Measurements from ENCODE around the gene PASK. TPM values are rescaled to one million over a fixed set of nuclear protein-coding genes. Genes with fewer than 3 reads are reported as not detected.
A peak's percentile ranks its signal among the peaks of the same experiment; 100 is the strongest.

Gene PASK
- polyA plus RNA-seq, 3 donors = 0.56 to 4.3 (median 0.70) TPM

DNA sequence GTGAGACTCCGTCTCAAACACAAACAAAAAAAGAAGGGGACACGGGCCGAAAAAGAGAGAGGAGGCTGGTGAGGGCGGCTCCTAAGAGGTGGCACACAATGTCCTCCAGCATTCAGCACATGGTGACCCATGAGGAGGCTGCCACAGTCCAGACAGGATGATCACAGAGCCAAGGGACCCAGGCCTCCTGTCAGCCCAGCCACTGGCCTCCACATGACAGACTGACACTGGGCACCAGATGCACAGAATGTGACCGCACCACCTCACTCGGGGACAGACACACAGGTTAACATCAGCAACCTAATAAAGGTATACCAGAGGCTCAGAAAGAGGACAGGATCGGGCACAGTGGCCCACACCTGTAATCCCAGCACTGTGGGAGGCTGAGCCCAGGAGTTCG lies 21.0 kb downstream of the PASK start:
- 87% methylated on average over 8 of the region's 8 CpGs for WGBS (ENCODE audit: insufficient coverage)
- peak overlapping the region in 1 of 7 donors; percentile 69 for H3K27ac Mint-ChIP-seq
- no peak overlapping the region for H3K4me3 Mint-ChIP-seq
- H3K36me3 ChIP-seq (replicated peaks in 1 of 2; ENCODE audit: control insufficient read depth in 1 of 2, insufficient read depth in 2 of 2, low read length in 2 of 2) = peaks cover 3 to 11% of the 10 kb centered on the region in 2 donors
- H3K4me3 ChIP-seq (replicated peaks in 1 of 3; ENCODE audit: low read depth in 2 of 3, low read length in 3 of 3) = no peak overlapping the region
- no peak overlapping the region for H3K27ac ChIP-seq (ENCODE audit: low read depth in 1 of 2, low read length in 2 of 2)
- H4K20me1 ChIP-seq (ENCODE audit: insufficient read depth, low read length) = no peaks in the 10 kb centered on the region
- H3K9me3 ChIP-seq (replicated peaks in 1 of 2; ENCODE audit: control insufficient read depth in 1 of 2, insufficient read depth in 1 of 2, low read length in 2 of 2) = no peaks in the 10 kb centered on the region
- TF ChIP-seq, protein P1, sequence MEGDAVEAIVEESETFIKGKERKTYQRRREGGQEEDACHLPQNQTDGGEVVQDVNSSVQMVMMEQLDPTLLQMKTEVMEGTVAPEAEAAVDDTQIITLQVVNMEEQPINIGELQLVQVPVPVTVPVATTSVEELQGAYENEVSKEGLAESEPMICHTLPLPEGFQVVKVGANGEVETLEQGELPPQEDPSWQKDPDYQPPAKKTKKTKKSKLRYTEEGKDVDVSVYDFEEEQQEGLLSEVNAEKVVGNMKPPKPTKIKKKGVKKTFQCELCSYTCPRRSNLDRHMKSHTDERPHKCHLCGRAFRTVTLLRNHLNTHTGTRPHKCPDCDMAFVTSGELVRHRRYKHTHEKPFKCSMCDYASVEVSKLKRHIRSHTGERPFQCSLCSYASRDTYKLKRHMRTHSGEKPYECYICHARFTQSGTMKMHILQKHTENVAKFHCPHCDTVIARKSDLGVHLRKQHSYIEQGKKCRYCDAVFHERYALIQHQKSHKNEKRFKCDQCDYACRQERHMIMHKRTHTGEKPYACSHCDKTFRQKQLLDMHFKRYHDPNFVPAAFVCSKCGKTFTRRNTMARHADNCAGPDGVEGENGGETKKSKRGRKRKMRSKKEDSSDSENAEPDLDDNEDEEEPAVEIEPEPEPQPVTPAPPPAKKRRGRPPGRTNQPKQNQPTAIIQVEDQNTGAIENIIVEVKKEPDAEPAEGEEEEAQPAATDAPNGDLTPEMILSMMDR (IDR thresholded peaks at IDR 0.05) = no peak
- H3K79me2 ChIP-seq (ENCODE audit: insufficient read depth, low read length) = no peaks in the 10 kb centered on the region
- H2AFZ ChIP-seq (ENCODE audit: insufficient read depth, low read depth, low read length, poor library complexity, severe bottlenecking) = no peak overlapping the region
- H3K9ac ChIP-seq (ENCODE audit: insufficient read depth, low read length, poor library complexity, severe bottlenecking) = no peak overlapping the region
- H3K4me1 ChIP-seq (ENCODE audit: control insufficient read depth in 1 of 2, insufficient read depth in 2 of 2, low read length in 2 of 2) = no peaks in the 10 kb centered on the region
- H3K9me3 Mint-ChIP-seq = no peaks in the 10 kb centered on the region
- no peaks in the 10 kb centered on the region for H3K27me3 Mint-ChIP-seq (ENCODE audit: low read depth in 3 of 3)
- H3K36me3 Mint-ChIP-seq = peaks cover 13 to 32% of the 10 kb centered on the region in 2 donors
- peaks cover 8% of the 10 kb centered on the region for H3K4me1 Mint-ChIP-seq
- DNase-seq = no peak
- H3K4me2 ChIP-seq (replicated peaks; ENCODE audit: extremely low read depth, low read length, poor library complexity, severe bottlenecking) = no peak overlapping the region
- no peaks in the 10 kb centered on the region for H3K27me3 ChIP-seq (ENCODE audit: control insufficient read depth in 2 of 2, insufficient read depth in 2 of 2, low read length in 2 of 2)
- intact Hi-C loops (cut with micrococcal nuclease) = no loop called here

DNA sequence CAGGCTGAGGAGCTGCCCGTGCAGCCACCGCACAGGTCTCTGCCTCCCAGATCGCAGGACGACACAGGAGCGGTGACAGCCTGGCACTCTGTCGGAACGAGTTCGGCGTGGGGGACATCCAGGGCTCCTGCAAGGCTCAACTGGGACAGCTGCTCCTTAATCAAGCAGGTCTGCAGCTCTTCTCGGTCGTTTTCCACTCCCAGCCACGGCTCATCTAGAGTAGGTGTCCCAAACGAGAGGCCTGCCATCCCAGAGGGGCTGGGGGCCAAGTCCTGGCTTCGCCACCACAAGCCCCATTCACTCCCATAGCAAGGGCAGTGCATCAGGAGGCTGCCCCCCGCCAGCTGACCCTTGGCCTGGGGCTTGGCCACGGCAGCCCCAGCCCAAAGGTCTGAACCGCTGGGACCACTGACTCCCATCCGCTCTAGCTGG lies 22.5 kb downstream of the PASK start:
- H3K27me3 ChIP-seq (ENCODE audit: control insufficient read depth in 2 of 2, insufficient read depth in 2 of 2, low read length in 2 of 2) = no peaks in the 10 kb centered on the region
- Mint-ChIP-seq H3K27ac (no peak overlapping the region), H3K27me3 (ENCODE audit: low read depth in 3 of 3) (peaks cover 0 to 1% (median 0%) of the 10 kb centered on the region in 3 donors), H3K4me3 (no peak overlapping the region), H3K36me3 (peaks cover 16 to 35% of the 10 kb centered on the region in 2 donors), H3K9me3 (no peaks in the 10 kb centered on the region), H3K4me1 (peaks cover 8% of the 10 kb centered on the region)
- no peak overlapping the region for H2AFZ ChIP-seq (ENCODE audit: insufficient read depth, low read depth, low read length, poor library complexity, severe bottlenecking)
- WGBS (ENCODE audit: insufficient coverage) = 96% methylated on average over 17 of the region's 18 CpGs
- H3K79me2 ChIP-seq (ENCODE audit: insufficient read depth, low read length) = no peaks in the 10 kb centered on the region
- H3K36me3 ChIP-seq (replicated peaks in 1 of 2; ENCODE audit: control insufficient read depth in 1 of 2, insufficient read depth in 2 of 2, low read length in 2 of 2) = peaks cover 6 to 14% of the 10 kb centered on the region in 2 donors
- H3K4me2 ChIP-seq (replicated peaks; ENCODE audit: extremely low read depth, low read length, poor library complexity, severe bottlenecking) = no peak overlapping the region
- H3K27ac ChIP-seq (ENCODE audit: low read depth in 1 of 2, low read length in 2 of 2) = no peak overlapping the region
- DNase-seq = no peak
- no peak overlapping the region for H3K4me3 ChIP-seq (replicated peaks in 1 of 3; ENCODE audit: low read depth in 2 of 3, low read length in 3 of 3)
- TF ChIP-seq, protein P1 (IDR thresholded peaks at IDR 0.05) = no peak
- H4K20me1 ChIP-seq (ENCODE audit: insufficient read depth, low read length) = no peaks in the 10 kb centered on the region
- no peak overlapping the region for H3K9ac ChIP-seq (ENCODE audit: insufficient read depth, low read length, poor library complexity, severe bottlenecking)
- no peaks in the 10 kb centered on the region for H3K9me3 ChIP-seq (replicated peaks in 1 of 2; ENCODE audit: control insufficient read depth in 1 of 2, insufficient read depth in 1 of 2, low read length in 2 of 2)
- H3K4me1 ChIP-seq (ENCODE audit: control insufficient read depth in 1 of 2, insufficient read depth in 2 of 2, low read length in 2 of 2) = no peaks in the 10 kb centered on the region
- intact Hi-C loops (cut with micrococcal nuclease) = no loop called here
